HG03457 (cell line): ENCODE data around the gene DAD1.
"Not testable (repeated sequence)": the region's sequence is repeated elsewhere in the genome, so short reads cannot be mapped to it uniquely, and the experiment has no call there.

Experiments
- ATAC-seq: cut with Tn5 transposase; IDR thresholded peaks from one replicate; pipeline ENCODE4 v1.9.1; 2021; ENCODE audit warnings: moderate number of reproducible peaks; ENCODE audit not compliant: unreplicated experiment

Gene DAD1

DNA sequence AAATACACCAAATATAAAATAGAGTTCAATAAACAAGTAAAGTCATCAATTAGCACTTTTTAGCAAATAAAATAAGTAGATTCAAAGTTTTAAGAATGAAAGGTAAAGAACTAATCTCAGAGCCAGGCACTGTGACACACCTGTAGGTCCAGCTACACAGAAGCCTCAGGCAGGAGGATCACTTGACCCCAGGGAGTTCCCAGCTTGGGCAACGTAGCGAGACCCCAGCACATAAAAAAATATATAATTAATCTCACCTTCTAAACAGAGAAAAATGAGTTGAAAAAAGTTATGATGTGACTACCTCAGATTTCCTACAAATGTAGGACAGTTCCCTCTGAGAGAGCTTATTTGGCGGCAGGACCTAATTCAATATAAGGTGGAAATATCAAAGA, 19.3 kb downstream of the DAD1 start:
- no peak for ATAC-seq

DNA sequence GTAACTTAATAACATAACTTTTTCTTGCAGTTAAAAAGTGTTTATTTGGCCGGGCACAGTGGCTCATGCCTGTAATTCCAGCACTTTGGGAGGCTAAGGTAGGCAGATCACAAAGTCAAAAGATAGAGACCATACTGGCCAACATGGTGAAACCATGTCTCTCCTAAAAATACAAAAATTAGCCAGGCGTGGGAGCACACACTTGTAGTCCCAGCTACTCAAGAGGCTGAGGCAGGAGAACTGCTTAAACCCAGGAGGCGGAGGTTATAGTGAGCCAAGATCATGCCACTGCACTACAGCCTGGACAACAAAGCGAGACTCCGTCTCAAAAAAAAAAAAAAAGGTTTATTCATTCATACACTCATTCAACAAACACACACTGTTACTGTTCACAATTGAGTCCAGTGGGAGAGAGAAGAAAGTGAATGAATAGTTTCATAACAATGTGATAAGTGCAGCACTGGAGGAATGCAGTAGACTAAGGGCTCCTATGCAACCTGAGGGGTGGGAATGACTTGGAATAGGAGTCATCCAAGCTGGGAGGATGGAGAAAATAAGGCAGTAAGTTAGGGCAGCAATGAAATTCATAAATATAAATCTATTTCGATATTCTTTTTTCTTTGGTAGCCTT, 19.8 kb downstream of the DAD1 start:
- ATAC-seq = no peak

DNA sequence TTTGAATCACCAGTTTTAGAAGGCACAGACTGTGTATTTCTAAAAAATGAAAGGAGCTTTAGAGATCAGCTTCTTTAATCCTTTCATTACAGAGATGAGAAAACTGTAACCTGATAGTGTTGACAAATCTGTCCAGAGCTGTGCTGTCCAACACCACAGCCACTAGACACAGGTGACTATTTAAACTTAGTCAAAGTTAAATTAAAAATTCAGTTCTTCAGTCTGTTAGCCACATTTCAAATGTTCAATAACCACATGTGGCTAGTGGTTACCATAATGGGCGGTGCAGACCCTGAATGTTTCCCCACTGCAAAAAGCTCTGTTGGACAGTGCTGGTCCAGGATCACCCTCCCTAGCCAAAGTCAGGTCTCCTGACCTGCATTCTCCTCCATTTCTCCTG, 21.6 kb downstream of the DAD1 start:
- ATAC-seq = no peak

DNA sequence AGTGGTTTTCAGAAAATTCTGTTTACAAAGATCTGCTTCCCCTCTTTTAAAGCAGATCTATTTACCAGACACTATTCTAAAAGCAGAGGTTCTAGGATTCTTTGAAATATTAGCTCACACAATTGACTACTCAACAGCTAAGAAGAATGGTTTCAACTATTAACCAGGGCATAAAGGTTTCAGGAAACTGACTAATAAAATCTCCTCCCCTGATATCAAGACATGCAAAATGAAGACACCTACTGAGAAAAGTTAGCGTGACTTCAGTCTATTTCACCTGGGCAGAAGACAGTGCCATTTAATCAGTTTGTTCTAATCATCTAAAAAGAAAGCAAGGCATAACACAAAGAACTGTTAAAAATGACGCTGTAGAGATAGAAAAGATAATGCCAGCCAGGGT, 22.2 kb downstream of the DAD1 start:
- ATAC-seq = no peak

DNA sequence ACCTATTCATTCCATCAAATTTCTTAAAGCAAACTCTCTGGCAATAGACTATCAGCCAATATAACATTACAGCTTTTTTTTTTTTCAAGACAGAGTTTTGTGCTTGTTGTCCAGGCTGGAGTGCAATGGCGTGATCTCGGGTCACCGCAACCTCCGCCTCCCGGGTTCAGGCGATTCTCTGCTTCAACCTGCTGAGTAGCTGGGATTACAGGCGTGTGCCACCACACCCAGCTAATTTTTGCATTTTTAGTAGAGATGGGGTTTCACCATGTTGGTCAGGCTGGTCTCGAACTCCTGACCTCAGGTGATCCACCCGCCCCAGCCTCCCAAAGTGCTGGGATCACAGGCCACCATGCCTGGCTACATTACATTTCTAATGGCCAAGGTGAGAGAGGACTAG, 22.8 kb downstream of the DAD1 start:
- not testable (repeated sequence) for ATAC-seq

DNA sequence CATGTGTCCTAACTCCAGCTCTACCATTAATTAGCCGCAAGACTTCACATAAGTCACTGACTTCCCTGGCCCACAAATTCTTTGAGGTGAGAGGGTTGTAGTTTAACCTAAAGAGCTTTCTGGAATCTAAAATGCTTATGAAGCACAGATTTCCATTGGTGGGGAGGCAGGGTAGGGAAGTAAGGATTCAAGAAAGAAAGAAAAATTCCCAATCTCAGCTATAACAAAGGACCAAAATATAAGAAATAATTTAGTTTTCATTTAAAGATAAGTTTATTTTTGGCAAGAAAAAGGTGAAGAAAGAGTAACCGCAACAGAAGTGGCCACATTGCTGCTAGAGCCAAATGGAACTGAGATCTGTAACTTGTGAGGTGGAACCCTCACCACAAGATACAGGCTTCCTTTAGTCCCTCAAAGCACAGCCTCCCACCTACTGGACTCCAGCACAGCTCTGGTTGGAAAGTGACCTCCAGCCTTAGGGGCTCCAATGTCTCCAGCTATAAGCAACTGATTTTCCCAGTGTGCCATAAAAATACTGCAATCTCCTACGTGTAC, 23.6 kb downstream of the DAD1 start:
- no peak for ATAC-seq

DNA sequence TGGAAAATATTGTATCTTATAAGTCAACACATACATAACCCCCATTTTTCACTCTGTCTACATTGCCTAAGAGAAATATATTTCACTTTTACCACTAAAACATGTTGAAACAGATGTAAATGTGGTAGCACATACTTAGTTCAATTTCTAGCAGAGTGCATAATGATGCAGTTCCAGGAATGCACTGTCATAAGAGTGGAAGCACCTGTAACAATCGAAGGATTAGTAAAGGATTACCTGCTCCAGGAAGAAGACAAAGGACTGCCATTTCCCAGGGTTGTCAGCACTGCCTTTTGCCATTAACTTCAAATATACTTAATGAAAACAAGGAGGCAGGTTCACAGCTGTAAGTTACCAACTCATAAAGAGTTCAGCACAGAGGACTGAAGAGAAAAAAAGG, 24.6 kb downstream of the DAD1 start:
- ATAC-seq = no peak

DNA sequence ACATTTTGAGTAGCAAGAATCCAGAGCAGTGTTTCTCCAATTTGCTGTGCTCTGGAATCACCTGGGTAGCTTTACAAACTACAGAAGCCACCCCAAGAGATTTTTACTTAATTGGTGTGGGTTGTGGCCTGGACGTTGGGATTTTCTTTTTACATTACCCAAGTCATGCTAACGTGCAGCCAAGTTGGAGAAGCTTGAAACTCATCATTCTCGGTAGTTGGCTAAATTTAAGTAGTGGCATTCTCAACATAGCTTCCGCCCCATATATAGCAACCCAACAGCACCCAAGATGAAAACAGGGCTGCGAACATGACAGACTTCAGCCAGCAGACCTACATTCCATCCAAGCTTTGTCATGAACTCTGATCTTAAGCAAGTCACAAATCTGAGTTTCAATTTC, 25.0 kb downstream of the DAD1 start:
- ATAC-seq = no peak

DNA sequence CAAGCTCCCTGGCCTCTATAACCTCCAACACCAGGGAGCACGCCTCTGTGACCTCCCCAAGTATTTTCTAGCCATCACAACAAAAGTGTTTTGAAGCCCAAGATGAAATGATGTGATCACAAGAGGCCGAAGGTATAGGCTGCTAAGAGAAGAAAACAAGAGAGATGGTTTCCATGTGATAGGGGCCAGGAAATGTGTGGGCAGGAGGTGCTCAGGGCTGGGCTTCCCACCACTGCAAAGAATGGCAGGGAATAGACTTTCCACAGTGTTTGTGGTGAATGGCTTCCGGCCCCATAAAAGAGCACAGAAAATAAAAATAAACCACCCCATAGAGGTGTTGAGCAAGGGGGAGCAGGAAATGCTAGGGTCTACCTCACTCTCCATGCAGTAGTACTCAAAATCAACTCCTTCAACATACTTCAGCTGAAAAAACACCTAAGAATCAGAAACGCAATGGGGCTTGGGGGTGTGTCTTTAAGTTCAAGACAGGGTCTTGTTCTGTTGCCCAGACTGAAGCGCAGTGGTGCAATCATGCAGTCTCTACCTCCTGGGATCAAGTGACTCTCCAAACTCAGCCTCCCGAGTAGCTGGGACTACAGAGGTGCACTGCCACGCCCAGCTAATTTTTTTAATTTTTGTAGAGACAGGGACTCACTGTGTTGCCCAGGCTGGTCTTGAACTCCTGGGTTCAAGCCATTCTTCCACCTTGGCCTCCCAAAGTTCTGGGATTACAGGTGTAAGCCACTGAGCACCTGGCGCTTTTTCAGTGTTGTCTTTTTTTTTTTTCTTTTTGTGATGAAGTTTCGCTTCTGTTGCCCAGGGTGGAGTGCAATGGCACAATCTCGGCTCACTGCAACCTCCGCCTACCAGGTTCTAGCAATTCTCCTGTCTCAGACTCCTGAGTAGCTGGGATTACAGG, 27.1 kb downstream of the DAD1 start:
- ATAC-seq = no peak

DNA sequence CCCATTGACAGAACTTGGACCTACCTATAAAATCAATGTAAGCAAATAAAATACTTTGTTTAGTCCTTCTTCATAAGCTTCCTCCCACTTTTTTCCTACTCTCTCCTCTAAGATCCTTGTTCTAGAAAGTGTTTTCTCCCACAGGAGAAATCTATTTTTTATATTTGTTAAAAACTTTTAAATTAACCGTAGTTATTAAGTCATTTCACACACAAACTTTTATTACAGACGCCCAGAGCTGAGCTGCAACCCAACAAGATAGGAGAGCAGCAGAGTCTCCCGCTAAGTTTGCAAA, 27.7 kb downstream of the DAD1 start:
- ATAC-seq = no peak

DNA sequence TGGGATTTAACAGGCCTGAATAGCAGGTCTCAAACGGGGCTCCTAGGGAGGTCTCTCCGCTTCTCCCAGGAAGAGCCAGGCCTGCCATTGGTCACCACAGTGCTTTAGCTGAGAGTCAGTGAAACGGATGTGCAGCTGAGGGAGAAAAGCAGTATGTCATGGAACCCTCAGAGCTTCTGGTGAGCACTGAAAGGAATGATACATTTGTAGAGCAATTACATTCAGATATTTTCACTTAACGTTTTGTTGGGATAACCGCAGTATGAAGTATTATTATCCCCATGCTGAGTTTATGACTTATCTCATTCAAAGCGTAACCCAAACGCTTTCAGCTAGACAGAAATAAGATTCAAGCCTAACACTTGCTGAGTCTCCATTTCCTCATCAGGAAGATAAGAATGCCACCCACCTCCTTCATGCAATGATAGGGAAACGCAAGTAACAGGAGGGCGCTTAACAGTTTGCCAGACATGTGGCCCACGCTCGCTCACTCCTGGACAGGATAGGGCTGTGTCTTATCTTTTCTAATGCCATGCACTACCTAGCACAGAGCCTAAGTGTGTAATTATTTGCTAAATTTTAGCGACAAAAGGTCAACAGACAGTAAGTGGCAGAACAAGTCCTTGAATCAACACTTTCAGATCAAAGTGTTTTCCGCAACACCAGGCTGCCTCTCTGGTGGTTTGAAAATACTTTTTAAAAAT, 28.2 kb downstream of the DAD1 start:
- no peak for ATAC-seq

DNA sequence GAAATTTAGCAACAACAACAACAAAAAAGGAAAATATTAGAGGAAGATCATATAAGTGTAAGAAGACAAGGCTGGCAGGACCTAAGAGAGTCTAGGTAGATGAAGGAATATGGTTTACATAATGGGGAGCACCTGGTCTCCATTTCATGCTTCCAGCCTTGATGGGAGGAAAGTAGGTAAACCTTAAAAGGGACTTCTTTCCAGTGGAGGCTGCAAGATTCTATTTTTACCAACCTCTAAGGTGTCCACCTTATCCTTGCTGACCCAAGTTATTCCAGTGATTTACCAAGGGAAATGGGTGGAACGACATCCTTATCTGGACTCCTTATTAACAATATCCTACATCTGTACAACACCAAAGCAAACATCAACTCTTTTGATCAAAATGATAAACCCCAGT, 30.0 kb downstream of the DAD1 start:
- no peak for ATAC-seq

DNA sequence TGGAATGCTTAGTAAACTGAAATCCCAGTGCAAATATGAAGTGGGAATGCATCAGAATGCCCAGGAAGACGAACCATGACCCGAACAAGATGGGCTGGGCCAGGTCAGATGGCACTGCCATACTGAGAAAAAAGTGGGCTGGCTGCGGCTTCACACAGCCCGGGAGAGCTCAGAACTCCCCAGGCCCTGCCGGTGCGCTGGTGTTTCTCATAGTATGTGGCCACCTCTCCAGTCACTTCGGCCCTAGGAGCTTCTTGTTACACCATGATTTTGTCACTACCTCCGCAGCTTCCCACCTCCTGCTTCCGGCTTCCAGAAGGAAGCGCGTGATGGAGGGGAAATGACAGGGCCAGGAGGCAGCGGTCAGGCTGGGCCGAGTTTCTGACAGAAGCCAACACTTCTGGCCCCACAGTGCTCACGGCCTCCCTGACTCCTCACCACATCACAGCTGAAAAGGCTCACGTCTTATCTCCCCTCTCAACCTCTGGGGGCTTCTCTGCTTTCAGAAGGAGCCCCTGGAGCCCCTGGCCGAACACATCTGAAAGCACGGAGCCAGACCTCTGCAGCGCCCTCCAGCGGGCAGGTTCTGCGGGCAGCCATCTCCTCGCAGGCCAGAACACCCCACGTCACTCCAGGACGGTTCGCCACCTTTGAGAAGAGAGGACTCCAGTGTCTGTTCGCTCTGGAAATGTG, 30.7 kb downstream of the DAD1 start:
- ATAC-seq = no peak

DNA sequence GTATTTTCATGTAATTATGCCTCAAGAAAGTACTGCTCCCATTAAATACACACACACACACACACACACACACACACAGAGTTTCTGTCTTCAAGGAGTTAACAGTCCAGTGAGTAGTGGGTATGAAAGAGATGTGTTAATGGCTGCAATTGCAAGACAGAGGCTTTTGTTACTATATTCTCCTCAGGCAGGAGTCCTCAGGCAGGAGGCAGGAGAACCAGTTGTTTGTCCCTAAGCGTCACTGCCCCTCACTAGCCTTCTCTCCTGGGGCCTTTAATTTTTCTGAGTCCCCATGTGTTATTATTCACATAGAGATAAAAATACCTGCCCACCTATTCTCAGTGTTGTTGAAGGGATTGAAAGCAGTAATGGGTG, 31.2 kb downstream of the DAD1 start:
- no peak for ATAC-seq

DNA sequence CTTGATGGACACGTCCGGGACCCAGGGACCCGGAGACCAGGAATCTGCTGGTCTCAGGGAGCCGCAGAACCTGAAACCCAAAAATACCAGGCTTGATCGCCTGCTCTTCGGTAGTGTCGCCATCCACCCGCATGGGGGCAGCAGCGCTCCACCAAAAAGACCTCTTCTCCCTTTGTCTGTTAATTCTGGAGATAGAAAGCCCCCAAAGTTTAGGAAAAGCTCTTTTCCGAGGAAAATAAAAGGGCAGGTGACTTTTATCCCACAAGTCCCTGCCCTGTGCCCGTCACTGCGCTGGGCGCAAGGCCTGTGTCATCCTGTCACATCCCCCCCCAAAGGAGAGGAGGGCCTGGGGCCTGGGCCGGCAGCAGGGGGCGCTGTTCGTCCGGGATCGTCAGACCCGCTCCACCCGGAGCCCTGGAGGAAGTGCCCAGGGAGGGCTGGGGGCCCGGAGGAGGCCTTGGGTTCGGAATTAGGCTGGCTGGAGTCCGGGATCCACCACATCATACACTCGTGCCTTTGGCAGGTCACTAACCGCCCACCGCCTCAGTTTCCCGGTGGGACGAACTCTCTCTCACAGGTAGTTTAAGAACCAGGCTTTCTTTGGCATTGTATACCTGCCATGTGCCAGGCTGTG, 31.9 kb downstream of the DAD1 start:
- no peak for ATAC-seq

DNA sequence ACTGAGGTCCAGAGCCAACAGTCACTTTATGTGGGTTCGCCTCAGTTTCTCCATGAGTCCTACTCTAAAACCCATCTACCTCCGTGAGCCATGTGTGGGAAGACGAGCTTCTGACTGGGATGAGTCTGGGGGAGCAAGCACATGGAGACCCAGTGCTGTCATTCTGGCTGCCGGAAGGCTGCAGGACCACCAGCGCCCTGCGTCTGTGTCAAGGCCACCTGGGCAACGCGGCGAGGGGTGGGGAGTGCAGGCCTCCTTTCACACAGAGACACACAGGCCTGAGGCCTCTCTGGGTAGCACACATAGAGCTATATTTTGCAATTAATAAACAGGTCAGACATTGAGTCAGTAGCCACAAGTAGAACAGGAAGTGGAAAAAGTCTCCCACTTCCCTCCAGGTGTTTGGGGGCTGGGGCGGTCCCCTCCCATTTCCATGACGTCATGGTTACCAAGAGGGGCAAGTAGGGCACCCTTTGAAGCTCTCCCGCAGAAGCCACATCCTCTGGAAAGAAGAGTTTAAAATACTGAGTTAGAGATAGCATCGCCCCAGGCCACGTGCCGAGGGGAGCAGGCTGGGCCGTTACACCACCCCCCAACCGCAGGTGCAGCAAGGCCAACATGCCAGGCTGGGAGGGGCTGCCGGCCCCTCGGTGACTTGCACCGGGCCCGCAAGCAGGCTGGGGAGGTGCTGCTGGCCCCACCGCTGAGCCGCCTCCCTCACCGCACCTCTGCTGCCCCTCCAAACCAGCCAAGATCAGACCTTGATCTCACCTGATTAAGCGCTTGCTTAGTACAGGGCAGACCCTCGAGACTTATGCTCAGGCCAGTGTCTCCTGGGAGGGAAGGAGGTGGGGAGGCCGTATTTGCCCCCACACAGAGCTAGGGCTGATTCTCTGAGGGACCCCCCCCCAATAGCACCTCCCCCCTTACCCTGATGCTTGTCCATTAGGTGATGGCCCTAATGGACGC, 32.7 kb downstream of the DAD1 start:
- ATAC-seq = peak; percentile 57

DNA sequence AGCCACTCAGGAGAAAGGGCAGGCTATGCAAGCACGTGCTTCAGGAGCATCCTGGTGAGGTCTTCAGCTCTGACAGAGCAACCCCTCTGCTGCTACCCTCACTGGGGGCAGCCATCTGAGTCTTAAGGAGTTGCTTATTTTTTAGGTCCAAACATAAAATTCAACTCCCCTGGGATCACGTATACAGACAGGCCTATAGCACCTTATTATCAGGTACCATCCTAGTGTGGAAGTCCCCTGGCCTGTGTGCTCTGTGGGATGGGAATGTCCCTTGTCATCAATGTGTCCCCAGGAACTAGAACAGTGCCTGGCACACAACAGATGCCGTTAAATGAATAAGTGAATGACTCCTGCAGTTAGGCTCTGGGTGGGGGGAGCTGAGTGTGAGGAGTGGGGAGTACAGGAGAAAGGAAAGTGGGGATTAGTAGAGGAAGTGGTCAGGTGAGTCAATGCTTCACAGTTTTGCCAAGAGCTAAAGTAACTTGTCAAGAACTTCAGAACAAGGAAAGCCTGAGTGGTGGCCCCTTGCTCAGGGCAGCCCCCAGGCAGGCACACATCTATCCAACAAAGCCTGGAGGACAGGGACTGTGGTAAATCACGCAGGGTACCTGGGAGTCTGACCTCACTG, 33.5 kb downstream of the DAD1 start:
- peak; percentile 13 for ATAC-seq

DNA sequence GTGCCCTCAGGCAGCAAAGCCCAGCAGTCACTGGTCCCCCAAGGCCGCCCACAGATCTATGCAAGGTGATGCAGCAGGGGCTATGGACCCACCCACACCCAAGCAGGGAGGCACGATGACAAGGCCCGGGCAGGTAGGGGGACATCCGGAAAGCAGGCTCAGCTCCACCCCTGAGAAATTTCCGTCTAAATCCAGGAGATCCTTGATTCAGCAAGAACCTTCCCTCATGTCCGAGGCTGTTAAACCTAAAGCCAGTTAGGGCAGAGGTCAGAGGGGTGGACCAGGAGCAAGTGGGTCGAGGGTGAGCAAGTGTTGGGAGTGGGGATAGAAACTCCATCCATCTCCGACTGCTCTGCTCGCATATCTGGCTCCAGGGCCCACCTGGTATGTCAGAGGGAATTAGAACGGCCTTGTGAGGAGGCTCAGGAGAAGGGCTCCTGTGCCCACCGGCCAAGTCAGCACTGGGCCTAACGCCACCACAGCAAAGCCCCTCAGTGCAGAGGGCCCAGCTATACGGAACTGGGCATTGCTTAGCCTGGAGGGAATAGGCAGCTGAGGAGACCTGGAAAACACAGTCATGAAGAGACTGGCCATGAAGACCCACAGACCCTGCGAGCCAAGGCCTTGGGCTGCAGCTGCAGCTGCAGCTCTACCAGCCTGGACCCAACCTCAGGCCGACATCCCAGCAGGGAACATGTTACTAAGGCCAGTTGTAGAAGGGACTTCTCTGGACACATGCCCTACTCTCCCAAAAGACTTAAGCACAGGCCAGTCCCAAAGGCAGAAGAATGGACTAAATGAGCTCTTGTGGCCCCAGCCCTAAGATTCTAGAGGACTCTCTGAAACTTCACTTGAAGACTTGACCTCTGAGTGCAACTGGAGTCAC, 34.3 kb downstream of the DAD1 start:
- no peak for ATAC-seq
